Iris pigment epithelial cell (primary cell): Measurements from ENCODE around the gene SOBP.
"Not testable (repeated sequence)": the region's sequence is repeated elsewhere in the genome, so short reads cannot be mapped to it uniquely, and the experiment has no call there.

Experiments
- DNase-seq: peaks from one replicate; pipeline ENCODE4 v3.0.0-alpha.2; 2011; ENCODE audit warnings: low read depth

SOBP gene

GRCh38 chr6:107550906-107551305 is 61.0 kb downstream of the SOBP start:
- no peak for DNase-seq

- not testable (repeated sequence) for DNase-seq
These were observed 63.2 kb downstream of the SOBP start for GRCh38 chr6:107553121-107553520.

GRCh38 chr6:107554326-107554725 is 64.4 kb downstream of the SOBP start:
- DNase-seq = no peak

GRCh38 chr6:107554918-107555317 is 65.0 kb downstream of the SOBP start:
- no peak for DNase-seq

- DNase-seq = no peak
These were observed 65.5 kb downstream of the SOBP start for GRCh38 chr6:107555449-107555848.

- no peak for DNase-seq
These were observed 66.2 kb downstream of the SOBP start for GRCh38 chr6:107556082-107556481.

GRCh38 chr6:107557698-107558097 is 67.8 kb downstream of the SOBP start:
- DNase-seq = no peak

- DNase-seq = peak; percentile 4
These were observed 70.7 kb downstream of the SOBP start for GRCh38 chr6:107560657-107561056.

- no peak for DNase-seq
These were observed 71.4 kb downstream of the SOBP start for GRCh38 chr6:107561306-107561705.

GRCh38 chr6:107563694-107564588 is 74.0 kb downstream of the SOBP start:
- no peak for DNase-seq

- DNase-seq = no peak
These were observed 74.7 kb downstream of the SOBP start for GRCh38 chr6:107564589-107564951.

GRCh38 chr6:107565165-107565723 is 75.3 kb downstream of the SOBP start:
- DNase-seq = no peak

- DNase-seq = no peak
These were observed 77.7 kb downstream of the SOBP start for GRCh38 chr6:107567643-107568042.

GRCh38 chr6:107569473-107569872 is 79.6 kb downstream of the SOBP start:
- no peak for DNase-seq

GRCh38 chr6:107571354-107571753 is 81.4 kb downstream of the SOBP start:
- no peak for DNase-seq

GRCh38 chr6:107572886-107573285 is 83.0 kb downstream of the SOBP start:
- DNase-seq = no peak

- DNase-seq = no peak
These were observed 84.9 kb downstream of the SOBP start for GRCh38 chr6:107574856-107575255.

- peak; percentile 46 for DNase-seq
These were observed 86.9 kb downstream of the SOBP start for GRCh38 chr6:107576852-107577251.

- DNase-seq = no peak
These were observed 88.9 kb downstream of the SOBP start for GRCh38 chr6:107578642-107579341.

GRCh38 chr6:107579456-107580056 is 89.6 kb downstream of the SOBP start:
- DNase-seq = no peak

GRCh38 chr6:107582086-107582485 is 92.2 kb downstream of the SOBP start:
- no peak for DNase-seq

- no peak for DNase-seq
These were observed 94.8 kb downstream of the SOBP start for GRCh38 chr6:107584726-107585125.
